Uterus (tissue), 4 donors: ENCODE results near the gene ANKDD1A. TPM values are rescaled to one million over a fixed set of nuclear protein-coding genes. Genes with fewer than 3 reads are reported as not detected.
A peak's percentile ranks its signal among the peaks of the same experiment; 100 is the strongest.

Experiments
- DNase-seq, 2 donors: peaks; one replicate each; pipeline ENCODE4 v3.0.0-alpha.2; 2019 to 2020
- H3K27ac ChIP-seq, 2 donors: fragments of 200-600 bp; sonication (generic); 1 replicate in 1 of 2; 2 replicates in 1 of 2; pipeline ENCODE4 v1.5.1; 2016 to 2018
- H3K27me3 ChIP-seq, 2 donors: fragments of 200-600 bp; sonication (generic); one replicate each; pipeline ENCODE4 v1.5.1; 2018 to 2019; ENCODE audit warnings: control low read depth in 1 of 2
- H3K36me3 ChIP-seq, 2 donors: fragments of 200-600 bp; sonication (generic); one replicate each; pipeline ENCODE4 v1.5.1; 2019; ENCODE audit warnings: control low read depth in 1 of 2
- H3K4me1 ChIP-seq, 2 donors: fragments of 200-600 bp; sonication (generic); one replicate each; pipeline ENCODE4 v1.5.1; 2018 to 2019; ENCODE audit warnings: control low read depth in 1 of 2
- H3K4me3 ChIP-seq, 2 donors: fragments of 200-600 bp; sonication (generic); 1 replicate in 1 of 2; 2 replicates in 1 of 2; pipeline ENCODE4 v1.5.1; 2018 to 2019; ENCODE audit warnings: mild to moderate bottlenecking in 1 of 2
- H3K9me3 ChIP-seq, 2 donors: fragments of 200-600 bp; sonication (generic); one replicate each; pipeline ENCODE4 v1.5.1; 2019; ENCODE audit warnings: control low read depth in 1 of 2
- POLR2A ChIP-seq, 2 donors: fragments of 450-650 bp; IDR thresholded peaks; one replicate each; pipeline ENCODE4 v1.6.1; 2016; ENCODE audit warnings: antibody characterized with exemption in 2 of 2, mild to moderate bottlenecking in 1 of 2, moderate library complexity in 1 of 2
- intact Hi-C: fragments of 100-400 bp; cut with DNase I; formaldehyde crosslinking; loops from one replicate; pipeline ENCODE4 v1.15.1; 2023; ENCODE audit warnings: low total_unique reads
- total RNA-seq, 4 donors: library from RNA; depleted of rRNA in 3 of 4; stranded (reverse); fragments of >200 nt in 3 of 4; gene quantifications; one replicate each; pipeline versions ENCODE4 v1.1.0 to v1.2.4, GENCODE V29; 2014 to 2023
- TF ChIP-seq, protein P1 (sequence below), 4 experiments: fragments of 200-600 bp in 2 of 4; fragments of 450-650 bp in 2 of 4; sonication (generic) in 2 of 4; IDR thresholded peaks; one replicate each; pipeline ENCODE4 v1.5.1; 2016 to 2019; ENCODE audit warnings: antibody characterized with exemption in 4 of 4, mild to moderate bottlenecking in 2 of 4, moderate library complexity in 1 of 4
- donor health status: DM: yes; HTN: yes; CAD: no.

Gene ANKDD1A
- total RNA-seq, 4 donors from 2014 or later, result 0.59 to 36.2 (median 17.7) TPM

DNA sequence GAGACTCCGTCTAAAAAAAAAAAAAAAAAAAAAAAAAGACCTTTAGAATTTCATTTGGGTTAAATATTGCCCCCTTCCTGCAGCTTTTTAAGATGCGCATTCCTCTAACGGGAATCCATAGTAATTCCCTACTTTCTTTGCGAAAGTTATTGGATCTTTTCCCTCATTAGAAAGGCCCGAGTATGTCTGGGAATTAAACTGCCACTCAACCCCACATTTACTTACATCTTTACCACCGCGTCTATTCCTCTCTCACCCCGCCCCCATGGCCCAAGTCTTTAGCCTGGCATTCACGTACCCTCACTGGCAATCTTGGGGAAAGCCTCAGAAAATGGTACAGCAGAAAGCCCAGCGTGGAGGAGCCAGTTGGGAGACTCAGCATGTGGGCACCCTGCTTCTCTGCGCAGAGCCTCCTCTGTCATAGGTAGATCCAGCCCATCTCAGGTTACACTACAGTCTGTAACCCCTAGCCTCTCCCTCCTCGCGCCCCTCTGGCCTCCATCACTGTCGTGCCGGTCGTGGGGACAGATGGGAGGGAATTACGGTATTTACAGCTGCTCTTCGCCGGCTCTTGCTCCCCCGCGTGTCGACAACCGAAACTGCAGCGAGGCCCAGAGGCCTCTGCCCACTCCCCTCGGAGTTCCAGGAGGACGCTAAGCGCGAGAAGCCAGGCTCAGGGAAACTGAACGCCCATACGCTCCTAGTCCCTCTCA is 6.4 kb upstream of the ANKDD1A start:
- Histone ChIP-seq H3K4me3 (peak overlapping the region; percentile 23 to 34), H3K9me3 (no peaks in the 10 kb centered on the region), H3K4me1 (no peaks in the 10 kb centered on the region), H3K27ac (peak overlapping the region; percentile 33 to 37), H3K36me3 (no peaks in the 10 kb centered on the region), H3K27me3 (no peaks in the 10 kb centered on the region)
- intact Hi-C loops, result loop anchor here (10.0 kb wide), 2 partner anchors 60 to 170 kb away; partner anchors contain the start of gene PLEKHO2
- TF ChIP-seq, protein P1, sequence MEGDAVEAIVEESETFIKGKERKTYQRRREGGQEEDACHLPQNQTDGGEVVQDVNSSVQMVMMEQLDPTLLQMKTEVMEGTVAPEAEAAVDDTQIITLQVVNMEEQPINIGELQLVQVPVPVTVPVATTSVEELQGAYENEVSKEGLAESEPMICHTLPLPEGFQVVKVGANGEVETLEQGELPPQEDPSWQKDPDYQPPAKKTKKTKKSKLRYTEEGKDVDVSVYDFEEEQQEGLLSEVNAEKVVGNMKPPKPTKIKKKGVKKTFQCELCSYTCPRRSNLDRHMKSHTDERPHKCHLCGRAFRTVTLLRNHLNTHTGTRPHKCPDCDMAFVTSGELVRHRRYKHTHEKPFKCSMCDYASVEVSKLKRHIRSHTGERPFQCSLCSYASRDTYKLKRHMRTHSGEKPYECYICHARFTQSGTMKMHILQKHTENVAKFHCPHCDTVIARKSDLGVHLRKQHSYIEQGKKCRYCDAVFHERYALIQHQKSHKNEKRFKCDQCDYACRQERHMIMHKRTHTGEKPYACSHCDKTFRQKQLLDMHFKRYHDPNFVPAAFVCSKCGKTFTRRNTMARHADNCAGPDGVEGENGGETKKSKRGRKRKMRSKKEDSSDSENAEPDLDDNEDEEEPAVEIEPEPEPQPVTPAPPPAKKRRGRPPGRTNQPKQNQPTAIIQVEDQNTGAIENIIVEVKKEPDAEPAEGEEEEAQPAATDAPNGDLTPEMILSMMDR (IDR thresholded peaks at IDR 0.05), result peak; percentile 81 to 93 (median 90)
- peak in 1 of 2 donors; percentile 19 for TF ChIP-seq POLR2A (IDR thresholded peaks at IDR 0.05)
- peak; percentile 76 to 80 for DNase-seq

DNA sequence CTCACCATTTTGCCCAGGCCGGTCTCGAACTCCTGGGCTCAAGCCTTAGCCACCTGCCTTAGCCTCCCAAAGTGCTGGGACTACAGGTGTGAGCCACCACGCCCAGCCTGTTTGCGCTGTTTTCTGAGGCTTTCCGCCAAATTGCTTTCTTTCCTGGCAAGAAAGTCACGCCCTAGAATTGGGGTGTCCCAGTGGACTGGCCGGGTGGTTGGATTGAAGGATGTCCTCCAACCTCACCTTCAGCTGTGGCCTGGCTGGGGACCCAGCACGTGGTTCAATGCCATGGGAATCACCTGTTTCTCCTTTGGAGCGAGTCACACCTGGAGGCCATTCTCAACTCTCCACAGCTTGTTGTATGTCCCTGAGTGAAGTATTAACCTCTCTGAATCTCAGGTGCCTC is 5.8 kb upstream of the ANKDD1A start:
- intact Hi-C loops, result loop anchor here (10.0 kb wide), 2 partner anchors 61 to 171 kb away; partner anchors contain the start of gene PLEKHO2
- H3K27ac ChIP-seq, result no peak overlapping the region
- no peak overlapping the region for H3K4me3 ChIP-seq
- H3K27me3 ChIP-seq, result no peaks in the 10 kb centered on the region
- no peaks in the 10 kb centered on the region for H3K36me3 ChIP-seq
- no peaks in the 10 kb centered on the region for H3K4me1 ChIP-seq
- TF ChIP-seq, protein P1 (IDR thresholded peaks at IDR 0.05), result no peak
- TF ChIP-seq POLR2A (IDR thresholded peaks at IDR 0.05), result no peak
- no peak for DNase-seq
- no peaks in the 10 kb centered on the region for H3K9me3 ChIP-seq

DNA sequence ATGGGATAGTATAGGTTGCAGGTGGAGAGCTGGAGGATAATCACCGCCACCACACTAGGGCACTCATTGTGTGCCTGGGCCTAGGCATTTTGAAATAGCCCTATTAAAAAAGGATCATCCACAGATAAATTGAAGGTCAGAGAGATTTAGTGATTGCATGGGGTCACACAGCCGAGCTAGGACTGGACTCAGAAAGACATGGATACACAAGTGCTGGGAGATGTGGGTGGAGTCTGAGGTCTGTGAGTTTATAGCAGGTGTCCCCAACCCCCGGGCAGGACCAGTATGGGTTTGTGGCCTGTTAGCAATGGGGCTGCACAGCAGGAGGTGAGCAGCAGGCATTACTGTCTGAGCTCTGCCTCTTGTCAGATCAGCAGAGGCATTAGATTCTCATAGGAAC is 5.3 kb upstream of the ANKDD1A start:
- H3K4me3 ChIP-seq, result no peak overlapping the region
- no peaks in the 10 kb centered on the region for H3K9me3 ChIP-seq
- no peaks in the 10 kb centered on the region for H3K27me3 ChIP-seq
- no peaks in the 10 kb centered on the region for H3K36me3 ChIP-seq
- intact Hi-C loops, result loop anchor here (10.0 kb wide), 2 partner anchors 62 to 172 kb away; partner anchors contain the start of gene PLEKHO2
- DNase-seq, result no peak
- H3K4me1 ChIP-seq, result no peaks in the 10 kb centered on the region
- TF ChIP-seq, protein P1 (IDR thresholded peaks at IDR 0.05), result no peak
- TF ChIP-seq POLR2A (IDR thresholded peaks at IDR 0.05), result no peak
- H3K27ac ChIP-seq, result no peak overlapping the region

DNA sequence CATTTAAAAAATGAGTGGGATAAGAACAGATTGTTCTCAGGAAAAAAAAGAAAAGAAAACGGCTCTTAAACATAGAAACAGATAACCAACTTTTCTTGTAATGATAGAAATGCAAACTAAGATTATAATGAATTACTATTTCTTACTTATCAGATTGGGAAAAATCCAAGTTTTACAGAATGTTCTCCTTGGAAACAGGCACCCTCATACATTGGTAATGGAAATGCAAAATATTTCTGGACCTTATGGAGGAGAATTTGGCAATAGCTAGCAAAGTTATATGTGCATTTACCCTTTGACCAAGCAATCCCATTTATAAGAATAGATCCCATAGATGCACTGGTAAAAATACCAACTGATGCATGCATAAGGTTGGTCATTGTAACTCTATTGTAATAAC is 3.7 kb upstream of the ANKDD1A start:
- no peak overlapping the region for H3K4me3 ChIP-seq
- H3K27me3 ChIP-seq, result no peaks in the 10 kb centered on the region
- TF ChIP-seq POLR2A (IDR thresholded peaks at IDR 0.05), result no peak
- TF ChIP-seq, protein P1 (IDR thresholded peaks at IDR 0.05), result no peak
- no peaks in the 10 kb centered on the region for H3K4me1 ChIP-seq
- no peaks in the 10 kb centered on the region for H3K9me3 ChIP-seq
- no peak for DNase-seq
- H3K36me3 ChIP-seq, result no peaks in the 10 kb centered on the region
- H3K27ac ChIP-seq, result no peak overlapping the region
- intact Hi-C loops, result loop anchor here (10.0 kb wide), 2 partner anchors 63 to 173 kb away; partner anchors contain the start of gene PLEKHO2

DNA sequence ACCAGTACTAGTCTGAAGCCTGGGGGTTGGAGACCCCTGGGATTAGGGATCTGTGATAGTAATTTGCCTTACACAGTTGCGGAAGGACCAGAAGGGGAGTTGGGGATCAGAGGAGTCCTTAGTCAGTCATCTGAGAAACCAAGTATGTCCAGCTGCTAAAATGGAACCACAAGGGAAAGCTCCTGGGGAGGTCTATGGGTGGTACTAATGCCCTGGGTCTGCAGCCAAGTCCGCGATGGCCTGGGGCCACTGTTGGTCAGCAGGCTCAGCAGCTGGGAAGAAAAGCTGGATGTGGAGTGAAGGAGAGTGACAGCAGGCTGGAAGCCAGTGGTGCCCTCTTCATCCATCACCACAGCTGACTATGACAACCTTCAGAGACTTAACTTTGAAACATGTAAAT is 2.2 kb upstream of the ANKDD1A start:
- no peak overlapping the region for H3K4me3 ChIP-seq
- H3K9me3 ChIP-seq, result no peaks in the 10 kb centered on the region
- intact Hi-C loops, result loop anchor here (10.0 kb wide), 2 partner anchors 65 to 175 kb away; partner anchors contain the start of gene PLEKHO2
- no peak overlapping the region for H3K27ac ChIP-seq
- DNase-seq, result no peak
- no peak for TF ChIP-seq POLR2A (IDR thresholded peaks at IDR 0.05)
- TF ChIP-seq, protein P1 (IDR thresholded peaks at IDR 0.05), result no peak
- H3K4me1 ChIP-seq, result no peaks in the 10 kb centered on the region
- no peaks in the 10 kb centered on the region for H3K27me3 ChIP-seq
- no peaks in the 10 kb centered on the region for H3K36me3 ChIP-seq
